NCI-H146 (cell line): ENCODE measurements around the gene SEMA6A.

Source experiments
- DNase-seq: peaks from one replicate; lab custom pipeline; 2025; lab: John Stamatoyannopoulos, UW

The SEMA6A gene

DNA sequence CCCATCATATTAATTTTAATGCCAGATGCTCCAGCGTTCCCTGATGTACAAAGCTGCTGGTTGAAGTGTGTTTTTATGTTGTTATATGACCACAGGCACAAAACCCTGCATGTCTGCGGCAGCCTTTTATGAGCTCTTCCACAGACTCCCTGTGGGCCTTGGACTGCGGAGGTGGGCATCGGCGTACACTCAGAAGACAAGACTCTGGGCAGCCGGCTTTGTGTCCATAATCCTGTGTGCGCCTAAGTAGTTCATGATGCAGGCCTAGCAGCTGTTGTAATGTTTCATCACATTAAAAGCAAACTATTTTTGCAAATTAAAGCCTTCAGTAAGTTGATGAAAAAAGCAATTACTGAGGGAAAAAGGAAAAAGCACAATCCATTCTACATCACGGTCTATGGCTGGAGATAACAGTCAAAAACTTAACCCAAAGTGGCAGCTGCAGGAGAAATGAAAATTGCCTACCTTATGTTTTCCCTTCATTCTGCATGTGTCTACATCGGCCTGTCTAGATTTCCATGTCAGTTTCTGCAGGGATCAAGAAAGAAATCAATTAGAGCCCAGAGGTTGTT is 78.8 kb downstream of the SEMA6A start:
- DNase-seq: no peak

DNA sequence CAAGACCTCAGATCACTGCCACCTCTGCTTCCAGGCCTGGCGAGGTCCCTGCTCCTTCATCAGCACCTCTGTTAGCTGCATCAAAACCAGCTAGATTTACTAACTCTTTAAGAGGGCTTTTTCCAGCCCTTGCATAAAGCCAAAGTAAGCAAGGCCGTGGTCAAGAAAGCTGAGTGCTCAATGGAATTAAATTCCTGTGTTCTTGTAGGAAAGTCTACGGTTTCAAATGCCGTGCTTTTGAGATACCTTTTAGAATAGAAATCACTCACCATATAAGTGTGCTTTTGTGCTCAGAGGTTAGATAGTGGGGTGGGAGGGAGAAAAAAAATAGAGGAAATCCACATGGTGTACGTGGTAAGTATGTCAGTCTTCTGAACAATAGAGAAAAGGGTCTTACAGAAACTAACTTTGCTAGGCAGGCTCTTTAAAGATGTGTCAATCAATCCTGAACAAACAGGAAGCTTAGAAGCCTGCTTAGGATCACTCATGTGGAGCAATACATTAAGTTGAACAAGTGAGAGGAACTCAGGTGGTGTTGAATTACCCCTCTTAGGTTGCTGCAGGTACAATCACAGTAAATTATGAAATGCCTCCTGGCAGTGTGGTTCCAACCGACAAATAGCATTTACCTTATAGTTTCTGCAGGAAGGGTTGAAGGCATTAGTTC is 79.7 kb downstream of the SEMA6A start:
- DNase-seq: peak; percentile 36

GRCh38 chr5:116492776-116493175 is 81.8 kb downstream of the SEMA6A start:
- DNase-seq: no peak

GRCh38 chr5:116492016-116492623 is 82.5 kb downstream of the SEMA6A start:
- no peak for DNase-seq

- DNase-seq: no peak
Observed at GRCh38 chr5:116488356-116489041, 86.1 kb downstream of the SEMA6A start.

- DNase-seq: no peak
Observed at GRCh38 chr5:116487045-116487444, 87.6 kb downstream of the SEMA6A start.

GRCh38 chr5:116486588-116486987 is 88.0 kb downstream of the SEMA6A start:
- DNase-seq: peak; percentile 64

- no peak for DNase-seq
Observed at GRCh38 chr5:116484645-116485044, 90.0 kb downstream of the SEMA6A start.

DNA sequence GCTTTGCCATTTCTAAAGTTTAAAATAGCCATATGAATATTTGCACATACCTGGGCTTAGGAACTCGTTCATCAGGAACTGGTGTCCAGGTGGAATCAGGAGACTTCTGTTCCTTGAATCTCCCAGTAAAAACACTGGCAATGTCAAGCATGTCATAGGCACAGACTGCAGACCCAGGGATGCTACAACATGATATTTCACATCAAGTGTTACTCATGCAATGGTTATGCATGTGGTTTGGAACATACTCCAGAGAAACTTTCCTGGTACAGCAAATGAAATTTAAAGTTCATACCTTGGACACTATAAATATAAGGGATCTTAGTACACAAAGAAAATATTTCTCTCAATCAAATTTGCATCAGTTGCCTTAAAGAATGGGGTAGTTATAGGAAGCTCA is 92.2 kb downstream of the SEMA6A start:
- DNase-seq: no peak

- no peak for DNase-seq
Observed at GRCh38 chr5:116480894-116481510, 93.6 kb downstream of the SEMA6A start.

- DNase-seq: no peak
Observed at GRCh38 chr5:116479776-116480675, 94.6 kb downstream of the SEMA6A start.

GRCh38 chr5:116478491-116478890 is 96.1 kb downstream of the SEMA6A start:
- no peak for DNase-seq

GRCh38 chr5:116476897-116477537 is 97.6 kb downstream of the SEMA6A start:
- no peak for DNase-seq

DNA sequence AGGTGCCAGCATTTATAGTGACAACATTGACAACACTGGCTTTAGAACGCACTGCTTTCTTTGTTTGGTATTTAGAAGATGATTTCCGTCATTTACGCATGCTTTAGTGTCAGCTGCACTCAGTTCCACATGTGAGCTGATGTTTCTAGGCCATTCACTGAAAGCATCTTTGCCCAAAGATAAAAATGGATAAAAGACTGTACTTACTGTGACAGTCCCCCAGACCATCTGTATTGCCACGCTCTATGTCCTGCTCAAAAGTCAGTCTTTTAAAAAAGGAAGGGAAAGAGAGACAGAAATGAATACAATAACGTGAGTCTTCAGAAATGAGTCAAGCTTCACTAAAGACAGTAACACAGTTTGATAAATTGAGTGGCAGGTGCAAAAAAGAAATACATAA is 99.3 kb downstream of the SEMA6A start:
- no peak for DNase-seq

GRCh38 chr5:116473706-116474105 is 100.9 kb downstream of the SEMA6A start:
- DNase-seq: no peak

GRCh38 chr5:116472274-116472673 is 102.3 kb downstream of the SEMA6A start:
- DNase-seq: no peak

- no peak for DNase-seq
Observed at GRCh38 chr5:116469631-116470030, 105.0 kb downstream of the SEMA6A start.

DNA sequence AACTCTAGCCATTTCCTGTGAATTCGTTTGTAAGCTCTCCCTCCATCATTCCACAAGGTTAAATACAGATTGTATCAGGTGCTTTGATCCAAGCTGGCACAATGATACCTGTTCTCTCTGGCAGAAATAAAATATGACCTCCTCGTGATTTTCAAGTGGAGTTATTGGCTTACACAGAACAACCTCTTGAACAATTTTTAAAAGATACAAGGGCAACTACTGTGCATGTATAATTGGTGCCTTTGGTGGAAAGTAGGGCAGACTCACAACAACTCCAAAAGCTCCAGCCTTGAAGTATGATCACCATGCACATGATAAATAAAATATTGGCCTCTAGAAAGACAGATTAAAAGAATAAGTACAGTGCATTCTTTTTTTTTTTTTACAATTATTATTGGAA is 106.0 kb downstream of the SEMA6A start:
- DNase-seq: no peak

DNA sequence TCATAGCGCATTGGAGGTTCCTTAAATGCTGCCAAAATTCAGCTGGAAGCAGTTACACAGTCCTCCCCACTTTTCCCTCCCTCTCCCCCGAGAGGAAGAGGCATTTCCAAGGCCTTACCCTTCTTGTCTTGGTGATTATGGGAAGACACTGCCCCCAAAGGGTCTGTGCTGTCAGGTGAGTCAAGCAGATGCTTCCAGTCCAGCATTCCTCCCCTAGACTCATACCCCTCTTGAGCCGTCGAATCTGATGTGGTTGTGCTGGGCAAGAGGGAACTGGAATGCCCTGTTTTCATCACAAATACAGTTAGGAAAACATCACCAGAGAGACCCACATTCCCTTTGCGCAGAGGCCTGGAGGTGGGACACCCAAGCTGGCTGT is 107.2 kb downstream of the SEMA6A start:
- DNase-seq: no peak

DNA sequence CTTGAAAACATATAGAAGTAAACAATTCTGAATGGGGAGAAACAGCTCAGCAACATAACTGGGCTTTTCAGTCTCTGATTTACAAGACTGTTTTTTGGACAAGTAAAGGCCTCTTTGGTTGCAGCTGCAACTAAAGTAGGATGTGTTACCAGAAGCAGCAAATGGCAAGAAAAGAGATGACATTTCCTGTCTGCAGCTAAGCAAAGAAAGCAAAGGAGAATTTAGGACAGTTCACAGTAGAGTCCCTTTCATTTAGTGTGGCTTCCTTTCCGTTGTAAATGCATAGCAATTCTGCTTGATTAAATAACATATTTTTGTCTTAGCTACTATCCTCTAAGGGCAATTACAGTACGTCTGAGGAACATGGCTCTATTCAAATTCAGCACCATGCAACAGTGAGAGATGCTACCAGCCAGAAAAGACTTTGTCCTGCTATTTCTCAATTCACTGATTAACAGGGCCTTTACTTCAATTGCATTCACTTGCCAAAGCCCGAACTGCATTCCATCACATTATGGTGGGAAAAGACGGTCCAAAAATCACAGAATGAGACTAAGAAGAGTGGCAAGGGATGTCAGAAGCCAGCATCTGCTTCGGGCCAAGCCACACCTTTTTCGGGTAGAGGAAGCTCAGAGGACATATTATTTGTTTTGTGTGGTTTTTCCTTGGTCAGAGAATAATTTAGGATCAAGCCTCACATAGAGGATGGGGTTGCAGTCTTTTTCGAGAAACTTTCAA is 107.7 kb downstream of the SEMA6A start:
- DNase-seq: no peak
